Transverse colon (tissue), 4 donors: ENCODE results near the gene RFX2. TPM values are rescaled to one million over a fixed set of nuclear protein-coding genes. Genes with fewer than 3 reads are reported as not detected.
"Not testable (repeated sequence)": the region's sequence is repeated elsewhere in the genome, so short reads cannot be mapped to it uniquely, and the experiment has no call there.

Experiments used
- DNase-seq: peaks from one replicate; pipeline ENCODE4 v3.0.0-alpha.2; 2019
- H3K27ac ChIP-seq, 4 donors: fragments of 200-600 bp; sonication (generic); 2 replicates each; pipeline ENCODE4 v1.5.1; 2016 to 2018; ENCODE audit warnings: inconsistent platforms in 4 of 4
- H3K27me3 ChIP-seq: fragments of 200-600 bp; sonication (generic); 2 replicates; pipeline ENCODE4 v1.5.1; 2017; ENCODE audit warnings: inconsistent platforms
- H3K36me3 ChIP-seq, 4 donors: fragments of 200-600 bp; sonication (generic); 2 replicates each; pipeline ENCODE4 v1.5.1; 2017 to 2019; ENCODE audit warnings: inconsistent platforms in 4 of 4
- H3K4me1 ChIP-seq, 4 donors: fragments of 200-600 bp; sonication (generic); 2 replicates each; pipeline ENCODE4 v1.5.1; 2017 to 2020; ENCODE audit warnings: inconsistent platforms in 4 of 4
- H3K4me3 ChIP-seq, 4 donors: fragments of 200-600 bp; sonication (generic); 1 replicate in 1 of 4; 2 replicates in 3 of 4; pipeline versions ENCODE4 v1.5.1 to v1.6.1; 2017 to 2019; ENCODE audit warnings: inconsistent platforms in 4 of 4
- H3K9me3 ChIP-seq, 2 donors: fragments of 200-600 bp; sonication (generic); 2 replicates each; pipeline ENCODE4 v1.5.1; 2017 to 2019; ENCODE audit warnings: inconsistent platforms in 2 of 2
- CTCF ChIP-seq, 5 experiments: fragments of 200-600 bp in 3 of 5; fragments of 450-650 bp in 2 of 5; sonication (generic) in 3 of 5; IDR thresholded peaks; 1 replicate in 2 of 5; 2 replicates in 3 of 5; pipeline ENCODE4 v1.5.1; 2016 to 2017; ENCODE audit warnings: antibody characterized with exemption in 5 of 5, inconsistent platforms in 3 of 5, mild to moderate bottlenecking in 2 of 5, moderate library complexity in 1 of 5
- EP300 ChIP-seq: sonication (generic); formaldehyde crosslinking; IDR thresholded peaks from one replicate; pipeline ENCODE4 v1.6.1; 2017; ENCODE audit warnings: antibody characterized with exemption, low read depth
- POLR2A ChIP-seq: fragments of 450-650 bp; IDR thresholded peaks from one replicate; pipeline ENCODE4 v1.6.1; 2016; ENCODE audit warnings: antibody characterized with exemption, mild to moderate bottlenecking, moderate library complexity
- POLR2AphosphoS5 ChIP-seq, 3 donors: sonication (generic); formaldehyde crosslinking; IDR thresholded peaks; one replicate each; pipeline ENCODE4 v1.6.1; 2016; ENCODE audit warnings: antibody characterized with exemption in 3 of 3
- WGBS, 2 donors: methylation state at CpG; one replicate each; pipeline ENCODE4 v1.1.5; 2018; ENCODE audit warnings: low coverage in 1 of 2; 5-methylcytosine and 5-hydroxymethylcytosine counted together
- in situ Hi-C, 4 donors: fragments of 200-750 bp; cut with MboI; loops; one replicate each; pipeline versions ENCODE4 v1.15.0 to v1.15.1; 2017; ENCODE audit warnings: low sequenced_read_pairs in 3 of 4, low pct_ligation_motif_present in 1 of 4, low pct_unique_long_range_greater_than_20kb in 1 of 4
- intact Hi-C: fragments of 100-400 bp; cut with DNase I; formaldehyde crosslinking; loops from one replicate; pipeline ENCODE4 v1.15.1; 2023; ENCODE audit warnings: low total_unique reads
- total RNA-seq, 4 donors: library from RNA; depleted of rRNA; stranded (reverse); fragments of >200 nt; gene quantifications; one replicate each; pipeline ENCODE4 v1.1.0, GENCODE V29; 2016

The RFX2 gene
- total RNA-seq, 4 donors from 2014 or later: 6.1 to 57.5 (median 11.8) TPM

GRCh38 chr19:5963855-5964254, 146.4 kb downstream of the RFX2 start:
- TF ChIP-seq POLR2AphosphoS5 (IDR thresholded peaks at IDR 0.05) (no peak), CTCF (IDR thresholded peaks at IDR 0.05) (no peak), POLR2A (no peak), EP300 (no peak)
- WGBS, 2 donors: 92% methylated on average over 7 of the region's 7 CpGs; no CpG with 5 or more reads in 1 of the 2 donors
- Histone ChIP-seq H3K4me3 (no peak overlapping the region), H3K27ac (peak overlapping the region; percentile 28 to 86 (median 83)), H3K36me3 (no peaks in the 10 kb centered on the region), H3K9me3 (no peaks in the 10 kb centered on the region), H3K27me3 (no peaks in the 10 kb centered on the region), H3K4me1 (peaks cover 58 to 85% (median 76%) of the 10 kb centered on the region in 4 donors)
- intact Hi-C loops (no loop called here), in situ Hi-C loops (no loop called here)
- DNase-seq: no peak

DNA sequence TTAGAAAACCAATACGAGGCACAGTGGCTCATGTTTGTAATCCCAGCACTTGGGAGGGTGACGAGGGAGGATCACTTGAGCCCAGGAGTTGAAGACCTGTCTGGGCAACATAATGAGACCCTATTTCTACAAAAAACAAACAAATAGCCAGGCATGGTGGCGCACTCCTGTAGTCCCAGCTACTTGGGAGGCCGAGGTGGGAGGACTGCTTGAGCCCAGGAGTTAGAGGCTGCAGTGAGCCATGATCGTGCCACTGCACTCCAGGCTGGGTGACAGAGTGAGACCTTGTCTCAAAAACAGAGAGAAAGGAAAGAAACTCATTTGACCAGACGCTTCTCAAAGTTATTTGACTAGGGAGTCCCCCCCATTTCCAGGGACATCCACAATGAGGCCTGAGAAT, 147.0 kb downstream of the RFX2 start:
- intact Hi-C loops, in situ Hi-C loops: not testable (repeated sequence)

DNA sequence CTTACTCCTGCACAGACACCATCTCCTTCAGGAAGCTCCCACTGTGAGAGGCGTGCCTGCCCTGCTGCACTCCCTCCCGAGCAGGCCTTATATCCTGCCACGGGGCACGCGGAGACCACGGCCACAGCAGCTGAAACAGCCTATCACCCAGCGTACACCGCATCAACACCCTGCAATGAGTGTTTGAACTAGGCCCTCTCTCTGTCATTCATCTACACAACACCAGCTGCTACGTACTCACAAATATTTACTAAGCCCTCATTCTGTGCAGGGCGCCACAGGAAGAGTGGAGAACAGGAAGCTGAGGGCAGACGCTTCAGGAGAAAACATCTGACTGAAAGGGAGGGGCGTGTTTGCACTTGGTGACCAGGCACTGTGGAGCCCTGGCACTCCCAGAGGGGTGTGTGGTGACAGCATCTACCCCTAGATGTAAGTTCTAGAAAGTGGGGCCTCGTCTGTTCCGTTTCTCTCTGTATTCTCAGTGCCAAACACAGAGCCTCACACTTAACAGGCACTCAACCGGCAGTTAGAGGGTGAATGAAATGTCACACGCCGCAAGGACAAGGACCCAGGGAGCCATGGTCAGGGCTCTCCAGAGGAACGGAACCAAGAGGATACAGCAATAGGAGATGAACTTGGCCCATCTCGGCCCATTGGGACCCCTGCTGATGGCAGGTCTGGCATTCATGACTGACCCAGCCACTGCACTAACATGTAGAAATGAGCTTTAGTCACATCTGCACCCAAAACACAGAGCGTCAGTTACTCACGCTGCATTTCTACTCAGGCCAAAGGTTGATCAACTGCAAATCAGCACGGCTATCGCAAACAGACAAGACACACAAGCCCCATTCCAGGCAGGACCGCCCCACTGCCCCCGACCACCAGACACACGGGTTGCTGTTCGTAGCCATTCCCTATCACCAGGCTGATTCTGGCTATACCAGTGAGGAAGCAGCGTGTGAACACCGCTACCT, 148.0 kb downstream of the RFX2 start:
- Histone ChIP-seq H3K4me3 (peak overlapping the region in 2 of 4 donors; percentile 1 to 3), H3K27me3 (no peaks in the 10 kb centered on the region), H3K36me3 (no peaks in the 10 kb centered on the region), H3K27ac (peak overlapping the region; percentile 82 to 87 (median 85)), H3K4me1 (peaks cover 49 to 84% (median 69%) of the 10 kb centered on the region in 4 donors), H3K9me3 (no peaks in the 10 kb centered on the region)
- DNase-seq: peak; percentile 75
- 32 to 37% methylated on average over 7 to 29 of the region's 29 CpGs for WGBS, 2 donors
- no peak for TF ChIP-seq EP300
- TF ChIP-seq POLR2A: peak; percentile 77
- peak; percentile 69 to 72 (median 70) for TF ChIP-seq POLR2AphosphoS5 (IDR thresholded peaks at IDR 0.05)
- intact Hi-C loops: no loop called here
- in situ Hi-C loops: no loop called here

More for the DNA sequence above, 147.0 kb downstream of the RFX2 start:
- H3K4me3 ChIP-seq, H3K36me3 ChIP-seq, H3K27me3 ChIP-seq, DNase-seq, H3K9me3 ChIP-seq: not testable (repeated sequence)
- Histone ChIP-seq H3K27ac (peak overlapping the region; percentile 82 to 87 (median 85)), H3K4me1 (peaks cover 52 to 85% (median 72%) of the 10 kb centered on the region in 4 donors)
- WGBS, 2 donors: 80 to 93% methylated on average over 2 to 6 of the region's 6 CpGs

DNA sequence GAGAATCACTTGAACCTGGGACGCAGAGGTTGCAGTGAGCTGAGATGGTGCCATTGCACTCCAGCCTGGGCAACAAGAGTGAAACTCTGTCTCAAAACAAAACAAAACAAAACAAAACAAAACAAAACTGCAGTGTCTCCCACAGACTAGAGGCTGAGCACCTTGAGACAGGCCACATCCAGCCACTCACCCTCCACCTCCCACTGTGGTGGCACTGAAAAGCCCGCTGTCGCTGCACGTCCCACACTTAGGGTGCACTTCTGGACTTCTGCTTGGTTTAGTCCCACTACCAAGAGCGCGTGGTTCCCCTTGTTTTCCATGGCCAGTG, 148.7 kb downstream of the RFX2 start:
- H3K9me3 ChIP-seq, H3K27me3 ChIP-seq, intact Hi-C loops, DNase-seq, in situ Hi-C loops, H3K36me3 ChIP-seq: not testable (repeated sequence)
- Histone ChIP-seq H3K27ac (peak overlapping the region; percentile 82 to 87 (median 85)), H3K4me1 (peaks cover 45 to 84% (median 67%) of the 10 kb centered on the region in 4 donors), H3K4me3 (peak overlapping the region in 1 of 4 donors; percentile 1)
- WGBS, 2 donors: 56% methylated on average over 5 of the region's 6 CpGs; no CpG with 5 or more reads in 1 of the 2 donors

- H3K4me1 ChIP-seq: peaks cover 42 to 87% (median 63%) of the 10 kb centered on the region in 4 donors
- no peaks in the 10 kb centered on the region for H3K27me3 ChIP-seq
- intact Hi-C loops: no loop called here
Measured at GRCh38 chr19:5960005-5961001, 150.0 kb downstream of the RFX2 start.

More at GRCh38 chr19:5960005-5961001, 150.0 kb downstream of the RFX2 start:
- no peaks in the 10 kb centered on the region for H3K9me3 ChIP-seq
- in situ Hi-C loops: no loop called here
- WGBS, 2 donors: 70 to 100% methylated on average over 1 to 18 of the region's 18 CpGs
- peak overlapping the region; percentile 82 to 87 (median 85) for H3K27ac ChIP-seq
- no peaks in the 10 kb centered on the region for H3K36me3 ChIP-seq
- no peak for DNase-seq
- no peak for TF ChIP-seq POLR2A
- TF ChIP-seq CTCF (IDR thresholded peaks at IDR 0.05): no peak
- TF ChIP-seq POLR2AphosphoS5 (IDR thresholded peaks at IDR 0.05): no peak
- no peak for TF ChIP-seq EP300
- H3K4me3 ChIP-seq: no peak overlapping the region
